HG02798 (cell line): Measurements from ENCODE around the gene GADD45A.
"Not testable (repeated sequence)": the region's sequence is repeated elsewhere in the genome, so short reads cannot be mapped to it uniquely, and the experiment has no call there.

Experiments used
- ATAC-seq: cut with Tn5 transposase; IDR thresholded peaks from one replicate; pipeline ENCODE4 v1.9.1; 2021; ENCODE audit warnings: mild to moderate bottlenecking; ENCODE audit not compliant: unreplicated experiment, poor library complexity

GADD45A gene

DNA sequence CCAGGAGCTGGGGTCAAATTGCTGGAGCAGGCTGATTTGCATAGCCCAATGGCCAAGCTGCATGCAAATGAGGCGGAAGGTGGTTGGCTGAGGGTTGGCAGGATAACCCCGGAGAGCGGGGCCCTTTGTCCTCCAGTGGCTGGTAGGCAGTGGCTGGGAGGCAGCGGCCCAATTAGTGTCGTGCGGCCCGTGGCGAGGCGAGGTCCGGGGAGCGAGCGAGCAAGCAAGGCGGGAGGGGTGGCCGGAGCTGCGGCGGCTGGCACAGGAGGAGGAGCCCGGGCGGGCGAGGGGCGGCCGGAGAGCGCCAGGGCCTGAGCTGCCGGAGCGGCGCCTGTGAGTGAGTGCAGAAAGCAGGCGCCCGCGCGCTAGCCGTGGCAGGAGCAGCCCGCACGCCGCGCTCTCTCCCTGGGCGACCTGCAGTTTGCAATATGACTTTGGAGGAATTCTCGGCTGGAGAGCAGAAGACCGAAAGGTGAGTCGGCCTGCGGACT, at the start of gene GADD45A:
Gene GADD45A (plus strand): TSS at position 135 of the 491 bp plus-strand sequence. CDS start 294 bp downstream, at position 429.
- ATAC-seq: peak; percentile 85

DNA sequence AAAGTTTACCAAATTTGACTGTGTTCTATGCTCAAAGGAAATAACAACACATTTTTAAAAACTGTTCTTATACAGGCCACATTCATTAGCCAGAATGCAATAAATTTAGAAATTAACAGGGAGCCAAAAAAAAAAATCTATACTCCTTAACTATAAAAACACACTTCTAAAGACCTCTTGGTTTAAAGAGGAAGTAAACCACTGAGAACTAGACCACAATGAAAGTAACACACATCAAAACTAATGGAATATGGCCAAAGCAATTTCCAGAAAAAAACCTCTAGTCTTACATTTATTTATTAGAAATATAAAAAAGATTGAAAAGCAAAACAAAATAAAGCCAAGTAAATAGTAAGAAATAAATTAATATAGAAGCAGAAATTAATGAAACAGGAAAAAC, 48.9 kb upstream of the GADD45A start:
- ATAC-seq: no peak

- ATAC-seq: no peak
Measured at GRCh38 chr1:67639361-67639760, 45.6 kb upstream of the GADD45A start.

DNA sequence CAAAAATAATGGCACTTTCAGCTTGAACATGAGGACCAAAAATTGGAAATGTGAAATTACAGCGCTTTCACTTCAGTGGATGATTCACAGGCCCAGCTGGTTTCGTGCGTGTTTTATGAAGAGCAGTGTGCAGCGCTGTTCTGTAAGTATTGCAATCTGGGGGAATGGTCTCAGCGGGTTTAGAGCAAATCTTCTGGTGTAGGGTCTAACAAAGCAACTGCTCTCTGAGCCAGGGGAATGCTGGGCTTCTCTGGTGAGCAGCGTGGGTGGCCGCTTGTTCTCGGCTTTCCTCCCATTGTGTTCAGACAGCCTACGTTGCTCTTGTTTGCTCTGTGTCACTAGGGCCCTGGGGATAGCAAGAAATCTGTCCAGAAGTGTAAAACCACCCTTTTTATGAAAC, 42.4 kb upstream of the GADD45A start:
- no peak for ATAC-seq

GRCh38 chr1:67644566-67644965, 40.4 kb upstream of the GADD45A start:
- no peak for ATAC-seq

DNA sequence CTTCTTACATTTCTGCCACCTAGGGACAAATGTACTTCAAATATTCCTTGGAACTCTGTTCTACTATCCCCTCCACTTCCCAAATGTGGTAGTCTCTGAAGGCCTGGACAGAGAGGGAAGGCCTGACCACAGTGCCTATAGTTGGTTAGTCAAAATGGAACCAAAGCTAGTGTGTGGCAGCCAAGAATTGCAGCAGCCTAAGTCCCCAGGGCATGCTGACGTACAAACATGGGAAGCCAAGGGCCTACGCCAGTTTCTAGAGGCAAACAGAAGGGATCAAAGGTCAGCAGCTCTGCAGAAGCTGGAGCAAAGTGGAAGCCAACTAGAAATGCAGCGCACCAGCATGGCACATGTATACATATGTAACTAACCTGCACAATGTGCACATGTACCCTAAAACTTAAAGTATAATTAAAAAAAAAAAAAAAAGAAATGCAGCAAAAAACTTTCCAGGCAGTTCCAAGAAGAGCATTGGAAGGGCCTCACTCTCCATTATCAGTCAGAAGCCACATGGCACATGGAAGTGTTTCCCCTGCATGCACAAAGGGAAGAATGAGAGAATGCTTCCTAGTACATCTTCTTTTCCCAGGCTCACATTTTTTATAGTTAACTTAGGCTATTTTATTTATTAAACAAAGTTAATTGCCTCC, 39.4 kb upstream of the GADD45A start:
- no peak for ATAC-seq

DNA sequence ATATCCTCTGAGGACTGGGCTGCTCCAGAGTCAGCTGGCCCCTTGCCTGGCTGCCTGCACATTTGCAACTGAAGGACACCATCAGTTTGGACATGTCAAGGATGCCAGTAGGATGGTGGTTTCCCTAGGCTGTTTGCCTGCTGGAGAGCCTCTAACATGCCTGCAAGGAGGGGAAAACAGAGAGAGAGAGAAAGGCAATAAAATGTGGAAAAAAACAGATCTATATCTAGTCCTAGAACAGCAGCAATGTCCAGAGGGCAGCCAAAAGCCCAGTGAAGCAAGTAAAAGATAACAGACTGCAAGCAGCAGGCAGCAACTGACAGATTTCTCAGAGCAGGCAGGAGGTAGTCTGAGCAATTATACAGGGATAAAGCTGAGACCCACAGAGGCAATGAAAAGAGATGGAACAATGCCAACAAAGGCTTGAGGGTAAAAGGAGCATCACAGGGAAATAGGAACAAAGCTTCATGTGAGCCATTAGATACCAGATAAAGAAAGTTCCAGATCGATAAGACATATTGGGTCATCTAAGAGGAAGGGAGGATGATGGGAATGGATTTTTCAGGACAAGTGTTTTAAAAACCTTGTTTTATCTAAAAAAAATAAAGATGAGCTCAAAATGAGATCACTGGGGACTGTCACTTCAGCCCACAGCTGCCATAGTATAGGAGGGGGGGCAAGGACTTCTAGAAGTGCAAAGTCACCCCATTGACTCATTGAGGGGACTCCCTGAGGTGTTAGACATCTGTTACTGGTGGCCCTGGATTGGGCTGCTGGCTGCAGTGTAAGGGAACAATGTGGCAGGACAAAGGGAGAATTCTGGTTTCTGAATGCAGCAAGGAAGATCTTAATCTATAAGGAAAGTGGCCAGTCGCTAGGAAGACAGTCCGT, 38.6 kb upstream of the GADD45A start:
- ATAC-seq: no peak

DNA sequence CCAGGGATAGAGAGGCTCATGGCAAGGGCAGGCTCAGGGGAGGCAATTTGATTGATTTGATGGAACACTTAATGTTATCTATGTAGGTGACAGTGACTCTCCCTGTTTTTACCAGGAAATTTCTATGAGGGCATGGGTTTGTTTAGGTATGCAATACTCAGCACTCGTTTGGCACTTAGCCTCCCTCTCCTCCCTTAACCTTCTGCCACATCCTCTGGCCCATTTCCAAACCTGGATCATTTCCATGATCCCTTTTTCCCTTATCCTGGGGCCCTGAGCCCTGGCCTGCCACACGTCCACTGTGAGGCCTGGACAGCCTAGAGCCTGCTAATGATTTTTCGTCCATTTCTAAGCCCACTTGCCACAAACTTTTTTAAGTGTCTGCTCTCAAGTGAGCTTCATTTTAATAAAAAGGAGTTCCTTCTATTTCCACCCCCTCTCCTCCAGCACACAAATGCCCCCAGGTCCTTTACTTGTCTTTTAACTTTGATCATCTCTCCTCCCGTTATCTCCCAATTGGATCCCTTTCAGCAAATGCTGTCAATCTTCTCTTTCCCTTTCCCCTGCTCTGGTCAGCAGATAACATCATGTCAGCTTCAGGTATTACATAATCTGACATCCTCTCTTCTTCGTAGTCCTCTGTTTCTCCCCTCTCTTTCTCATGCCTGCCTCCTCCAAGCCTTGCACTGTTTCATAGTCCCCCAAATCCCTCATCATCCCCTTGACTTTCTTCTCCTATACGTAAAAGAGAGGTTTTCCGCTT, 37.8 kb upstream of the GADD45A start:
- no peak for ATAC-seq

- no peak for ATAC-seq
Measured at GRCh38 chr1:67647814-67648358, 37.1 kb upstream of the GADD45A start.

- ATAC-seq: no peak
Measured at GRCh38 chr1:67648582-67649326, 36.2 kb upstream of the GADD45A start.

DNA sequence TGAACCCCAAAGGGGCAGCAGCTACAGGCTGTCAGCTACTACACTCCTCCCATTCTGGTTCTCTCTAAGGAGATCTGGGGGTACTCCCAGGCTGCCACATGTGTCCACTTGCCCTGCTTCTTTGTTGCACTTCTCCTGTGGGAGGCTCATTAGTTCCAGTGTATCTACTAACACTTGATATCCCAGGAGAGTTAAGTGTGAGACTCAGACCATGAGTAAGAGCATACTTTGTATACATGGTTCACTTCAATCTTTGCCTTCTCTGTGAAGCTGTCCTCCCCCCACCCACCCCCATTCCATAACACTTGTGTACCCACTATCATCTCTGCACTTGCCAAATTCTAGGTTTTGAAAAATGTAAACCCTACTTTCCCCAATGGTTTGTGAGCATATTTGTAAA, 34.9 kb upstream of the GADD45A start:
- ATAC-seq: no peak

GRCh38 chr1:67651031-67651430, 34.0 kb upstream of the GADD45A start:
- ATAC-seq: no peak

- peak; percentile 65 for ATAC-seq
Measured at GRCh38 chr1:67652800-67653199, 32.2 kb upstream of the GADD45A start.

- no peak for ATAC-seq
Measured at GRCh38 chr1:67653304-67653703, 31.7 kb upstream of the GADD45A start.

GRCh38 chr1:67655581-67655980, 29.4 kb upstream of the GADD45A start:
- no peak for ATAC-seq

- not testable (repeated sequence) for ATAC-seq
Measured at GRCh38 chr1:67657152-67657551, 27.8 kb upstream of the GADD45A start.

DNA sequence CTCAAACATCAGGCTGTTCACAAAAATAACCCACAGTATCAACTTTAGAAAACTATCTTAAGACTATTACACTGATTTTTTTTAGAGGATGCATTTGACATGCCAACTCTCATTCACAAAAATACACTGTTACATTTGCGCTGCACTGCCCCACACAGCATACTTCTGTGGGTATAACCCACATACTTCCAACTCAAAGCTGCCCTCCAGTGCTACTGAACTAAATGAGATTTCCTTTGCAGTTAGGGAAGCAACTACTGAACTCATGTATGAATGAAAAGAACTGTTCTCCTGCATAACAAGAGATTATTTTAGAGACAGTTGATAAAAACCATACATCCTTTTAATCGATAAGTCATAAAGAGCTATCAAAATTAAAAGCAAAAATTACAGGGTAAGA, 25.8 kb upstream of the GADD45A start:
- ATAC-seq: no peak

DNA sequence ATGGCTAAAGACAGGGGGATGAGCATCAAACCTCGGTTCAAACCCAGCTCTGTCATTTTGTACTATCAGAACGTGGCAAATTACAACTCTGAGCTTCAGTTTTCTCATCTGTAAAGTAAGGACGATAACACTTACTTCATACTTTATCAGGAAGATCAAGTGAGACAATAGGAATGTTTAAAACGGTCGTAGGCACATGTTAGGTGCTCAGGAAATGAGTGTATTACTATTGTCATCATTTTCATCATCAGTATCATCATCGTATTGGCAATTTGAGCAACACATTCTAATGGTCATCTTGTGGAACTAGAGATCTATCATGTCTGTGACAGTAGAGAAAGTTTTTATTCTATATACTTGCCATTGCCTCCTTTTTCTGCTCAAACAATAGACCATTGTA, 22.1 kb upstream of the GADD45A start:
- no peak for ATAC-seq

- no peak for ATAC-seq
Measured at GRCh38 chr1:67664048-67664447, 21.0 kb upstream of the GADD45A start.

DNA sequence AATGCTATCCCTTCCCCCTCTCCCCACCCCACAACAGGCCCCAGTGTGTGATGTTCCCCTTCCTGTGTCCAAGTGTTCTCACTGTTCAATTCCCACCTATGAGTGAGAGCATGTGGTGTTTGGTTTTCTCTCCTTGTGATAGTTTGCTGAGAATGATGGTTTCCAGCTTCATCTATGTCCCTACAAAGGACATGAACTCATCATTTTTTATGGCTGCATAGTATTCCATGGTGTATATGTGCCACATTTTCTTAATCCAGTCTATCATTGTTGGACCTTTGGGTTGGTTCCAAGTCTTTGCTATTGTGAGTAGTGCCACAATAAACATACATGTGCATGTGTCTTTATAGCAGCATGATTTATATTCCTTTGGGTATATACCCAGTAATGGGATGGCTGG, 19.7 kb upstream of the GADD45A start:
- not testable (repeated sequence) for ATAC-seq
